GM23338 (cell line): ENCODE measurements around the gene EIF4E2.

Source experiments
- CREB1 ChIP-seq: fragments of 250-450 bp; sonication (Bioruptor Pico); IDR thresholded peaks from 2 replicates; pipeline ENCODE4 v1.5.0; 2020; ENCODE audit warnings: low read depth, mild to moderate bottlenecking, moderate library complexity
- ETS1 ChIP-seq: IDR thresholded peaks from 2 replicates; pipeline ENCODE4 v1.6.1; 2016; ENCODE audit warnings: antibody characterized with exemption
- EZH2 ChIP-seq: fragments of 200-600 bp; sonication (generic); IDR thresholded peaks from one replicate; pipeline ENCODE4 v1.8.0; 2017; ENCODE audit warnings: antibody characterized with exemption, mild to moderate bottlenecking, low read depth; ENCODE audit not compliant: unreplicated experiment
- EZH2phosphoT487 ChIP-seq: fragments of 200-600 bp; sonication (generic); IDR thresholded peaks from one replicate; pipeline ENCODE4 v1.8.1; 2018; ENCODE audit warnings: antibody characterized with exemption; ENCODE audit not compliant: unreplicated experiment
- JUNB ChIP-seq: IDR thresholded peaks from one replicate; pipeline ENCODE4 v1.6.1; 2016; ENCODE audit warnings: antibody characterized with exemption; ENCODE audit not compliant: unreplicated experiment
- NANOG ChIP-seq: IDR thresholded peaks from 2 replicates; pipeline ENCODE4 v1.6.1; 2016; ENCODE audit warnings: antibody characterized with exemption, borderline replicate concordance
- POLR2AphosphoS5 ChIP-seq: IDR thresholded peaks from 2 replicates; pipeline ENCODE4 v1.6.1; 2016; ENCODE audit warnings: antibody characterized with exemption, low read depth
- STAT1 ChIP-seq: IDR thresholded peaks from one replicate; pipeline ENCODE4 v1.6.1; 2016; ENCODE audit warnings: antibody characterized with exemption; ENCODE audit not compliant: unreplicated experiment
- ZNF114 ChIP-seq: fragments of 250-450 bp; sonication (Bioruptor Pico); IDR thresholded peaks from 2 replicates; pipeline ENCODE4 v1.5.0; 2020; ENCODE audit warnings: mild to moderate bottlenecking, moderate library complexity
- ZNF331 ChIP-seq: fragments of 250-450 bp; sonication (Bioruptor Pico); IDR thresholded peaks from 2 replicates; pipeline ENCODE4 v1.5.0; 2020; ENCODE audit warnings: low read depth, mild to moderate bottlenecking, moderate library complexity
- TF ChIP-seq, protein P1 (sequence below), 2 experiments: fragments of 200-600 bp in 1 of 2; sonication (generic) in 1 of 2; conservative IDR thresholded peaks; 2 replicates each; pipeline versions ENCODE4 v1.5.1 to v1.6.1; 2016 to 2017; ENCODE audit warnings: antibody characterized with exemption in 2 of 2, low read depth in 2 of 2, mild to moderate bottlenecking in 2 of 2, moderate library complexity in 1 of 2
- TF ChIP-seq, protein P2 (sequence below): IDR thresholded peaks from one replicate; pipeline ENCODE4 v1.6.1; 2018; ENCODE audit warnings: antibody characterized with exemption; ENCODE audit not compliant: unreplicated experiment
- TF ChIP-seq, protein P3 (sequence below): fragments of 250-450 bp; sonication (Bioruptor Pico); IDR thresholded peaks from 2 replicates; pipeline ENCODE4 v1.5.0; 2020; ENCODE audit warnings: mild to moderate bottlenecking, moderate library complexity

GRCh38 chr2:232516551-232516950 is 33.9 kb upstream of the EIF4E2 start:
- TF ChIP-seq POLR2AphosphoS5 (no peak), EZH2phosphoT487 (no peak), STAT1 (no peak), CREB1 (no peak), ETS1 (no peak), EZH2 (no peak), JUNB (no peak), ZNF114 (no peak), NANOG (no peak), ZNF331 (CRISPR knock-in tag) (no peak)
- TF ChIP-seq, protein P1, sequence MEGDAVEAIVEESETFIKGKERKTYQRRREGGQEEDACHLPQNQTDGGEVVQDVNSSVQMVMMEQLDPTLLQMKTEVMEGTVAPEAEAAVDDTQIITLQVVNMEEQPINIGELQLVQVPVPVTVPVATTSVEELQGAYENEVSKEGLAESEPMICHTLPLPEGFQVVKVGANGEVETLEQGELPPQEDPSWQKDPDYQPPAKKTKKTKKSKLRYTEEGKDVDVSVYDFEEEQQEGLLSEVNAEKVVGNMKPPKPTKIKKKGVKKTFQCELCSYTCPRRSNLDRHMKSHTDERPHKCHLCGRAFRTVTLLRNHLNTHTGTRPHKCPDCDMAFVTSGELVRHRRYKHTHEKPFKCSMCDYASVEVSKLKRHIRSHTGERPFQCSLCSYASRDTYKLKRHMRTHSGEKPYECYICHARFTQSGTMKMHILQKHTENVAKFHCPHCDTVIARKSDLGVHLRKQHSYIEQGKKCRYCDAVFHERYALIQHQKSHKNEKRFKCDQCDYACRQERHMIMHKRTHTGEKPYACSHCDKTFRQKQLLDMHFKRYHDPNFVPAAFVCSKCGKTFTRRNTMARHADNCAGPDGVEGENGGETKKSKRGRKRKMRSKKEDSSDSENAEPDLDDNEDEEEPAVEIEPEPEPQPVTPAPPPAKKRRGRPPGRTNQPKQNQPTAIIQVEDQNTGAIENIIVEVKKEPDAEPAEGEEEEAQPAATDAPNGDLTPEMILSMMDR (conservative IDR thresholded peaks at IDR 0.05; ENCODE audit: low read depth in 2 of 2): no peak
- TF ChIP-seq, protein P2, sequence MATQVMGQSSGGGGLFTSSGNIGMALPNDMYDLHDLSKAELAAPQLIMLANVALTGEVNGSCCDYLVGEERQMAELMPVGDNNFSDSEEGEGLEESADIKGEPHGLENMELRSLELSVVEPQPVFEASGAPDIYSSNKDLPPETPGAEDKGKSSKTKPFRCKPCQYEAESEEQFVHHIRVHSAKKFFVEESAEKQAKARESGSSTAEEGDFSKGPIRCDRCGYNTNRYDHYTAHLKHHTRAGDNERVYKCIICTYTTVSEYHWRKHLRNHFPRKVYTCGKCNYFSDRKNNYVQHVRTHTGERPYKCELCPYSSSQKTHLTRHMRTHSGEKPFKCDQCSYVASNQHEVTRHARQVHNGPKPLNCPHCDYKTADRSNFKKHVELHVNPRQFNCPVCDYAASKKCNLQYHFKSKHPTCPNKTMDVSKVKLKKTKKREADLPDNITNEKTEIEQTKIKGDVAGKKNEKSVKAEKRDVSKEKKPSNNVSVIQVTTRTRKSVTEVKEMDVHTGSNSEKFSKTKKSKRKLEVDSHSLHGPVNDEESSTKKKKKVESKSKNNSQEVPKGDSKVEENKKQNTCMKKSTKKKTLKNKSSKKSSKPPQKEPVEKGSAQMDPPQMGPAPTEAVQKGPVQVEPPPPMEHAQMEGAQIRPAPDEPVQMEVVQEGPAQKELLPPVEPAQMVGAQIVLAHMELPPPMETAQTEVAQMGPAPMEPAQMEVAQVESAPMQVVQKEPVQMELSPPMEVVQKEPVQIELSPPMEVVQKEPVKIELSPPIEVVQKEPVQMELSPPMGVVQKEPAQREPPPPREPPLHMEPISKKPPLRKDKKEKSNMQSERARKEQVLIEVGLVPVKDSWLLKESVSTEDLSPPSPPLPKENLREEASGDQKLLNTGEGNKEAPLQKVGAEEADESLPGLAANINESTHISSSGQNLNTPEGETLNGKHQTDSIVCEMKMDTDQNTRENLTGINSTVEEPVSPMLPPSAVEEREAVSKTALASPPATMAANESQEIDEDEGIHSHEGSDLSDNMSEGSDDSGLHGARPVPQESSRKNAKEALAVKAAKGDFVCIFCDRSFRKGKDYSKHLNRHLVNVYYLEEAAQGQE: no peak
- TF ChIP-seq, protein P3, sequence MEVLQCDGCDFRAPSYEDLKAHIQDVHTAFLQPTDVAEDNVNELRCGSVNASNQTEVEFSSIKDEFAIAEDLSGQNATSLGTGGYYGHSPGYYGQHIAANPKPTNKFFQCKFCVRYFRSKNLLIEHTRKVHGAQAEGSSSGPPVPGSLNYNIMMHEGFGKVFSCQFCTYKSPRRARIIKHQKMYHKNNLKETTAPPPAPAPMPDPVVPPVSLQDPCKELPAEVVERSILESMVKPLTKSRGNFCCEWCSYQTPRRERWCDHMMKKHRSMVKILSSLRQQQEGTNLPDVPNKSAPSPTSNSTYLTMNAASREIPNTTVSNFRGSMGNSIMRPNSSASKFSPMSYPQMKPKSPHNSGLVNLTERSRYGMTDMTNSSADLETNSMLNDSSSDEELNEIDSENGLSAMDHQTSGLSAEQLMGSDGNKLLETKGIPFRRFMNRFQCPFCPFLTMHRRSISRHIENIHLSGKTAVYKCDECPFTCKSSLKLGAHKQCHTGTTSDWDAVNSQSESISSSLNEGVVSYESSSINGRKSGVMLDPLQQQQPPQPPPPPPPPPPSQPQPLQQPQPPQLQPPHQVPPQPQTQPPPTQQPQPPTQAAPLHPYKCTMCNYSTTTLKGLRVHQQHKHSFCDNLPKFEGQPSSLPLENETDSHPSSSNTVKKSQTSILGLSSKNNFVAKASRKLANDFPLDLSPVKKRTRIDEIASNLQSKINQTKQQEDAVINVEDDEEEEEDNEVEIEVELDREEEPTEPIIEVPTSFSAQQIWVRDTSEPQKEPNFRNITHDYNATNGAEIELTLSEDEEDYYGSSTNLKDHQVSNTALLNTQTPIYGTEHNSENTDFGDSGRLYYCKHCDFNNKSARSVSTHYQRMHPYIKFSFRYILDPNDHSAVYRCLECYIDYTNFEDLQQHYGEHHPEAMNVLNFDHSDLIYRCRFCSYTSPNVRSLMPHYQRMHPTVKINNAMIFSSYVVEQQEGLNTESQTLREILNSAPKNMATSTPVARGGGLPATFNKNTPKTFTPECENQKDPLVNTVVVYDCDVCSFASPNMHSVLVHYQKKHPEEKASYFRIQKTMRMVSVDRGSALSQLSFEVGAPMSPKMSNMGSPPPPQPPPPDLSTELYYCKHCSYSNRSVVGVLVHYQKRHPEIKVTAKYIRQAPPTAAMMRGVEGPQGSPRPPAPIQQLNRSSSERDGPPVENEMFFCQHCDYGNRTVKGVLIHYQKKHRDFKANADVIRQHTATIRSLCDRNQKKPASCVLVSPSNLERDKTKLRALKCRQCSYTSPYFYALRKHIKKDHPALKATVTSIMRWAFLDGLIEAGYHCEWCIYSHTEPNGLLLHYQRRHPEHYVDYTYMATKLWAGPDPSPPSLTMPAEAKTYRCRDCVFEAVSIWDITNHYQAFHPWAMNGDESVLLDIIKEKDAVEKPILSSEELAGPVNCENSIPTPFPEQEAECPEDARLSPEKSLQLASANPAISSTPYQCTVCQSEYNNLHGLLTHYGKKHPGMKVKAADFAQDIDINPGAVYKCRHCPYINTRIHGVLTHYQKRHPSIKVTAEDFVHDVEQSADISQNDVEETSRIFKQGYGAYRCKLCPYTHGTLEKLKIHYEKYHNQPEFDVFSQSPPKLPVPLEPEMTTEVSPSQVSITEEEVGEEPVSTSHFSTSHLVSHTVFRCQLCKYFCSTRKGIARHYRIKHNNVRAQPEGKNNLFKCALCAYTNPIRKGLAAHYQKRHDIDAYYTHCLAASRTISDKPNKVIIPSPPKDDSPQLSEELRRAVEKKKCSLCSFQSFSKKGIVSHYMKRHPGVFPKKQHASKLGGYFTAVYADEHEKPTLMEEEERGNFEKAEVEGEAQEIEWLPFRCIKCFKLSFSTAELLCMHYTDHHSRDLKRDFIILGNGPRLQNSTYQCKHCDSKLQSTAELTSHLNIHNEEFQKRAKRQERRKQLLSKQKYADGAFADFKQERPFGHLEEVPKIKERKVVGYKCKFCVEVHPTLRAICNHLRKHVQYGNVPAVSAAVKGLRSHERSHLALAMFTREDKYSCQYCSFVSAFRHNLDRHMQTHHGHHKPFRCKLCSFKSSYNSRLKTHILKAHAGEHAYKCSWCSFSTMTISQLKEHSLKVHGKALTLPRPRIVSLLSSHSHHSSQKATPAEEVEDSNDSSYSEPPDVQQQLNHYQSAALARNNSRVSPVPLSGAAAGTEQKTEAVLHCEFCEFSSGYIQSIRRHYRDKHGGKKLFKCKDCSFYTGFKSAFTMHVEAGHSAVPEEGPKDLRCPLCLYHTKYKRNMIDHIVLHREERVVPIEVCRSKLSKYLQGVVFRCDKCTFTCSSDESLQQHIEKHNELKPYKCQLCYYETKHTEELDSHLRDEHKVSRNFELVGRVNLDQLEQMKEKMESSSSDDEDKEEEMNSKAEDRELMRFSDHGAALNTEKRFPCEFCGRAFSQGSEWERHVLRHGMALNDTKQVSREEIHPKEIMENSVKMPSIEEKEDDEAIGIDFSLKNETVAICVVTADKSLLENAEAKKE (CRISPR knock-in tag): no peak
